GM10266 (cell line): Measurements from ENCODE around the gene CCDC102A.

Experiments
- DNase-seq: peaks from one replicate; pipeline ENCODE4 v3.0.0; 2012; ENCODE audit errors: extremely low spot score
- TF ChIP-seq, protein P1 (sequence below): IDR thresholded peaks from 2 replicates; pipeline ENCODE4 v1.5.1; 2012; ENCODE audit warnings: mild to moderate bottlenecking, low read depth; ENCODE audit not compliant: control insufficient read depth, insufficient read depth; ENCODE audit errors: missing control alignments

CCDC102A gene

DNA sequence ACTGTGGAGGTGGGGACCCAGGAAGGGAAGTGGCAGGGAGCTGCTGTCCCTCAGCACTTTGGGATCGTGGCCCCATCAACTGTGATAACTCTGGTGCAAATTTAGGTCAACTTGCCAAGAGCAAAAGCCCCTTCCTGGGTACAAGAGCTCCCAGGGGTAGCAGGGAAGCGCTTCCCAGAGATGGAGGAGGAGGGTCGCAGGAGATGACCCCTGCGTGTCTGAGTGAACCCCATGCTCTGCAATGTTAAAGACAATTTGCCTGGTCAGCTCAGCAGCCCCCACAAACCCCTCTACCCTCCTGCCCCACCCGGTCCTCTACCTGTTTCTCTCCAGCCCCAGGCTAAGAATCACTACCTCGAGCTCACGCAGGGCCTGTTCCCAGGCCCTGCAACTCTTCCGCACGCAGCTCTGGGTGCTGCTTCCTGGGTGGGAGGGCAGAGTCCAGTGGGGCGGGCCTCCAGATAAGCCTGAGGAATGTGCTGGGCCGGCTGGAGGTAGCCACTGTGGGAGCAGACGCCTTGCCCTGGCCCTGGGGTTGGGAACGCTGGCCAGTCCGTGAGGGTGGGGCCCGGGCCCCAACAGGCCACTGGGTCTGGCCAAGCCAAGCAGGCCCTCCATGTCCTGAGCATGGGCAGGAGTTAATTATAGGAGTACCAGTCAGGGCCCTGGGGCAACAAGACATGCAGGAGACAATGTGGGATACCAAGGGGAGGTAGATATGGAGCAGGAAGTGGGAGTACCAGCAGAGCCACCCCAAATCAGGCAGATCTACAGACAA is 56.2 kb downstream of the CCDC102A start:
- DNase-seq: no peak
- TF ChIP-seq, protein P1, sequence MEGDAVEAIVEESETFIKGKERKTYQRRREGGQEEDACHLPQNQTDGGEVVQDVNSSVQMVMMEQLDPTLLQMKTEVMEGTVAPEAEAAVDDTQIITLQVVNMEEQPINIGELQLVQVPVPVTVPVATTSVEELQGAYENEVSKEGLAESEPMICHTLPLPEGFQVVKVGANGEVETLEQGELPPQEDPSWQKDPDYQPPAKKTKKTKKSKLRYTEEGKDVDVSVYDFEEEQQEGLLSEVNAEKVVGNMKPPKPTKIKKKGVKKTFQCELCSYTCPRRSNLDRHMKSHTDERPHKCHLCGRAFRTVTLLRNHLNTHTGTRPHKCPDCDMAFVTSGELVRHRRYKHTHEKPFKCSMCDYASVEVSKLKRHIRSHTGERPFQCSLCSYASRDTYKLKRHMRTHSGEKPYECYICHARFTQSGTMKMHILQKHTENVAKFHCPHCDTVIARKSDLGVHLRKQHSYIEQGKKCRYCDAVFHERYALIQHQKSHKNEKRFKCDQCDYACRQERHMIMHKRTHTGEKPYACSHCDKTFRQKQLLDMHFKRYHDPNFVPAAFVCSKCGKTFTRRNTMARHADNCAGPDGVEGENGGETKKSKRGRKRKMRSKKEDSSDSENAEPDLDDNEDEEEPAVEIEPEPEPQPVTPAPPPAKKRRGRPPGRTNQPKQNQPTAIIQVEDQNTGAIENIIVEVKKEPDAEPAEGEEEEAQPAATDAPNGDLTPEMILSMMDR: no peak

DNA sequence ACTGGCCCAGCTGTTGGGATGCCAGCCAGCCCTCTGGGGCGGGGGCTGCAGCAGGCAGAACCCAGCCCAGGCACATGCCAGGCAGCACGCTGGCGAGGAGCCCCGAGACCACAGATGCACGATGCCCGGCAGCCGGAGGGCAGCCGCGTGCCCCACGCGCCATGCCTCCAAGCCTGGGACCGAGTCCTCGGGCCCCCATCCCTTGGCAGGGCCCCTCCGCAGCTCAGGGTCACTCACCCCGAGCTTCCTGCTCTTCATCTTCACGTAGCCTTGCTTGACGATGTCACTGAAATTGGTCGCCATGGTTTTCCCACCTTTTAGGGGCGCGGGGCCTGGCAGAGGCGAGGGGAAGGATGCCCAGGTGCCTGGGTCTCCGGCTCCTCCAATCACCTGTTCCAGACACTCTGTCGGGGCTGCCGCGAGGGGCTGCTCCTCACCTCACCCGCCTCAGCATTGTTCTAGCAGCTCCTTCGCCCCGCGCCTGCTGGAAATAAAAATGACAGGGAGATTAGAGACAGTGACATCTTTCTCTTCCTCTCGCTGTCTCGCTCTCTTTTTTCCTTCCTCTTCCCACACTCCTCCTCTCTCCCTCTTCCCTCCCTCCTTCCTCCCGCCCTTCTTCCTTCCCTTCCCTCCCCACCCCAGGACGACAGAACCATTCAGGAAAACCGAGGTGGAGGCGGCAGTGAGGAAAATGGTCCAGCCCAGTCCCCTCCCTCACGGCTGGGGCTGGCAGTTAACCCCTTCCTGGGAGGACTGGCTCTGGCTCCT is 57.0 kb downstream of the CCDC102A start:
- DNase-seq: no peak
- TF ChIP-seq, protein P1: no peak

GRCh38 chr16:57478396-57479204 is 57.8 kb downstream of the CCDC102A start:
- TF ChIP-seq, protein P1: no peak
- DNase-seq: no peak

- DNase-seq: no peak
These were observed 58.7 kb downstream of the CCDC102A start for GRCh38 chr16:57477531-57478202.

GRCh38 chr16:57476546-57477410 is 59.6 kb downstream of the CCDC102A start:
- DNase-seq: no peak
- TF ChIP-seq, protein P1: no peak

More at GRCh38 chr16:57477531-57478202, 58.7 kb downstream of the CCDC102A start:
- TF ChIP-seq, protein P1: no peak

- TF ChIP-seq, protein P1: peak; percentile 71
- peak; percentile 87 for DNase-seq
These were observed 60.5 kb downstream of the CCDC102A start for GRCh38 chr16:57475711-57476339.
